Esophagus muscularis mucosa (tissue), 3 donors: ENCODE data around the gene CCDC174.

Experiments
- POLR2A ChIP-seq: fragments of 450-650 bp; IDR thresholded peaks from one replicate; pipeline ENCODE4 v1.6.1; 2017; ENCODE audit warnings: antibody characterized with exemption, moderate library complexity, mild to moderate bottlenecking, low read depth
- TF ChIP-seq, protein P1 (sequence below), 3 experiments: fragments of 200-600 bp in 2 of 3; fragments of 450-650 bp in 1 of 3; sonication (generic) in 2 of 3; IDR thresholded peaks; one replicate each; pipeline ENCODE4 v1.5.1; 2017 to 2019; ENCODE audit warnings: antibody characterized with exemption in 3 of 3, mild to moderate bottlenecking in 2 of 3, moderate library complexity in 1 of 3

DNA sequence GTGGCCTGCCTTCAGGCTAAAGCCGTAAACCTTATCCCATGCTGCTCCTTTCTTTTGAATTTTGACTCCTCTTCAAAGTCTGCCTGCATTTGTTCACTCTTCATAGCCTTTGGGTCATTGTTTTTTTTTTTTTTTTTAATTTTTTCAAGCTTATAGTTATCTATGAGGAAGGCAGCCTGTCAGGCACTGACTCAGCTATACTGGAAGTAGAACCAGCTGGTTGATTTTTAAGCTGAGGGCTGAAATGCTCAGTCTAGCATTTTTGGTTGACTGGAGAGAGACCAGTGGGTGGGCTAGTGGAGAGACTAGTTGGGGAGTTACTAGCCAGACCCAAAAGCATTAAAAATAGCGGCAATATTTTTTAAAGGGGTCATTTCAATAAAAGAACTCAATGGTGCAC lies 67.4 kb downstream of the CCDC174 start:
- TF ChIP-seq, protein P1, sequence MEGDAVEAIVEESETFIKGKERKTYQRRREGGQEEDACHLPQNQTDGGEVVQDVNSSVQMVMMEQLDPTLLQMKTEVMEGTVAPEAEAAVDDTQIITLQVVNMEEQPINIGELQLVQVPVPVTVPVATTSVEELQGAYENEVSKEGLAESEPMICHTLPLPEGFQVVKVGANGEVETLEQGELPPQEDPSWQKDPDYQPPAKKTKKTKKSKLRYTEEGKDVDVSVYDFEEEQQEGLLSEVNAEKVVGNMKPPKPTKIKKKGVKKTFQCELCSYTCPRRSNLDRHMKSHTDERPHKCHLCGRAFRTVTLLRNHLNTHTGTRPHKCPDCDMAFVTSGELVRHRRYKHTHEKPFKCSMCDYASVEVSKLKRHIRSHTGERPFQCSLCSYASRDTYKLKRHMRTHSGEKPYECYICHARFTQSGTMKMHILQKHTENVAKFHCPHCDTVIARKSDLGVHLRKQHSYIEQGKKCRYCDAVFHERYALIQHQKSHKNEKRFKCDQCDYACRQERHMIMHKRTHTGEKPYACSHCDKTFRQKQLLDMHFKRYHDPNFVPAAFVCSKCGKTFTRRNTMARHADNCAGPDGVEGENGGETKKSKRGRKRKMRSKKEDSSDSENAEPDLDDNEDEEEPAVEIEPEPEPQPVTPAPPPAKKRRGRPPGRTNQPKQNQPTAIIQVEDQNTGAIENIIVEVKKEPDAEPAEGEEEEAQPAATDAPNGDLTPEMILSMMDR (IDR thresholded peaks at IDR 0.05) = no peak
- TF ChIP-seq POLR2A = no peak
